ENCODE data around the gene PHF19. TPM values are rescaled to one million over a fixed set of nuclear protein-coding genes. Genes with fewer than 3 reads are reported as not detected.
A peak's percentile ranks its signal among the peaks of the same experiment; 100 is the strongest.

The PHF19 gene
- total RNA-seq, 2 donors from 2014 or later: 97.4 to 177 TPM

DNA sequence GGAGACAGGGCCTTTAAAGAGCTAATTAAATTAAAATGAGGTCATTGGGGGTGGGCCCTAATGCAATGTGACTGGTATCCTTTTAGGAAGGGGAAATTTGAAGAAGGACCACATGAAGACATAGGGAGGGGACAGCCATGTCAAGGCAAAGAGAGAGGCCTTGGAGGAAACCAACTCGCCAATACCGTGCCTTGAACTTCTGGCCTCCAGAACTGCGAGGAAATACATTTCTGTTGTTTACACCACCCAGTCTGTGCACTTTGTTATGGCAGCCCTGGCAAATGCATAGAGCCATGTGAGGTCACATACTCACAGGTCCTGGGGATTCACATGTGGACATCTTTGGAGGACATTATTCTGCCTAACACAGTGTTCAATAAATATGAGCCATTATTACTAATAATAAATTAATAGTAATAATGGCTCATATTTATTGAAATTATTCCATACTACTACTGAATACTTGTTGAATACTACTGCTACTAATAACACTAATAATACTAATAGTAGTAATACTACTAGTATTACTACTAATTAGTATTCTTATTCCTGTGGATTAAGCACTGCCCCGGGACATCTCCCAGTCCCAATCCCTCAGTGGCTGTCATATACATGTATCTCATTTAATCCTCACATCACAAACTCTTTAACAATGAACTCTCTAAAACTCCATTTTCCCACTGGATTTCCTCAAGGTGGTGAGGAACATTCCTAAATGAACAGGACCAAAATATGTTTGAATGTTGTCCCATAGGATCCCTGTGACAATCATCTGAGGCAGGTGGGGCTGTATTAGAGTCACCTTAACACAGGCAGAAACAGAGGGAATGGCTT lies 41.2 kb upstream of the PHF19 start:
- Mint-ChIP-seq H3K27ac (peak overlapping the region; percentile 97 to 98), H3K9me3 (no peaks in the 10 kb centered on the region), H3K4me1 (ENCODE audit: low read depth in 2 of 2) (peaks cover 67 to 70% of the 10 kb centered on the region in 2 donors), H3K27me3 (no peaks in the 10 kb centered on the region), H3K4me3 (peak overlapping the region; percentile 69), H3K36me3 (peaks cover 47% of the 10 kb centered on the region)
- DNase-seq (ENCODE audit: low spot score) (no peak), ATAC-seq (no peak)

DNA sequence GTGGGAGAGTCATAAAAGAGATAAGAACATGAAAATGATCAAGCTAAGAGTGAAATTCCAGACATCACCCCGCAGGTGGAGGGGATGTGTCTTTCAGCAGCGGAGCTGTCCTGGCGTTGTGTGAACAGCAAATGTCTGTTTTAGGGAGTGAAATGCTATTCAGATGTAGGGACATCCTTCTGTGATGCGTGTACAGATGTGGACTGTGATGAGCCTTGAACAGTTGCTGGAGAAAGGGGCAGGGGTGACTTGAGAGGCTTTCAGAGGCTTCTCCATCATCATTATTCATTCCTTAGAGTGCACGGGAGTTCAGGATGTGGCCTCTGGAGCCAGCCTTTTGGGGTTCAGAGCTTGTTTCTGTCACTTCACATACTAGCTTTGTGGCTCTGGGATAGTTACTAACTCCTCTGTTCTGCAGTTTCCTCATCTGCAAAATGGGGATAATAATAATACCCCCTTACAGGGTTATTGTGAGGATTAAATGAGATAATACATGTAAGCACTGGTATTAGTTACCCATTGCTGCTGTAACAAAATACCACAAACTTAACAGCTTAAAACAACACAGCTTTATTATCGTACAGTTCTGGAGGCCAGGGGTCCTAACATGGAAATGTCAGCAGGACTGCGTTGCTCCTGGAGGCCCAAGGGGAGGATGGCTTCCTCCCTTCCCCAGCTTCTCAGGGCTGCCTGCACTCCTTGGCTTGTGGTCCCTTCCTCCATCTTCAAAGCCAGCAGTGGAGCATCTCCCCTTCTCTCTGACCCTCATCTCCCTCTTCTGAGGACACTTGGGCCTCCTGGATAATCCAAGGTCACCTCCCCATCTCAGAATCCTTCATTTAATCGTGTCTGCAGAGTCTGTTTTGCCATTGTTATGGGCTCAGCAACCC lies 40.2 kb upstream of the PHF19 start:
- peaks cover 52% of the 10 kb centered on the region for H3K36me3 Mint-ChIP-seq
- peak overlapping the region; percentile 74 for H3K4me3 Mint-ChIP-seq
- DNase-seq (ENCODE audit: low spot score) (no peak), ATAC-seq (no peak)
- peaks cover 69 to 72% of the 10 kb centered on the region in 2 donors for H3K4me1 Mint-ChIP-seq (ENCODE audit: low read depth in 2 of 2)
- peak overlapping the region; percentile 84 to 98 for H3K27ac Mint-ChIP-seq
- no peaks in the 10 kb centered on the region for H3K9me3 Mint-ChIP-seq
- no peaks in the 10 kb centered on the region for H3K27me3 Mint-ChIP-seq

DNA sequence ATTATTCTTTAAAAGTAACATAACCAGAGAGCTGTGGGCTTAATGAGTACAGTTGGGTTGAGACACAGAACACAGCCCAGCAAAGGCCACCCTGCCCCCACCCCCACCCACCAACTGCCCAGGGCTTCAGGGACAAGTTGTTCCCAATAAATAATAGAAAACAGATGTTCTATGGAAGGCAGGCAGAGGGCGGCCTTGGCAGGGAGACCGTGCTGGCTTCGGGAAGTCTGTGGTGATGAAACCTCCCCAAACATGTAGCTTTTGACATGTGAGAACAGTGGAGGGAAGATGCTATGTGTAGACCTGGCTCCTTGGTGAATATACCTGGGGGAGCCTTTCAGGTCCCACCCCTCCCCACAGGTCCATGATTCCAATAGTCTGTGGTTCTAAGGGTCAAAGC lies 39.6 kb upstream of the PHF19 start:
- no peaks in the 10 kb centered on the region for H3K27me3 Mint-ChIP-seq
- peak overlapping the region; percentile 84 to 98 for H3K27ac Mint-ChIP-seq
- H3K9me3 Mint-ChIP-seq: no peaks in the 10 kb centered on the region
- ATAC-seq (no peak), DNase-seq (ENCODE audit: low spot score) (no peak)
- H3K36me3 Mint-ChIP-seq: peaks cover 52% of the 10 kb centered on the region
- H3K4me1 Mint-ChIP-seq (ENCODE audit: low read depth in 2 of 2): peaks cover 66 to 72% of the 10 kb centered on the region in 2 donors
- H3K4me3 Mint-ChIP-seq: peak overlapping the region; percentile 74

DNA sequence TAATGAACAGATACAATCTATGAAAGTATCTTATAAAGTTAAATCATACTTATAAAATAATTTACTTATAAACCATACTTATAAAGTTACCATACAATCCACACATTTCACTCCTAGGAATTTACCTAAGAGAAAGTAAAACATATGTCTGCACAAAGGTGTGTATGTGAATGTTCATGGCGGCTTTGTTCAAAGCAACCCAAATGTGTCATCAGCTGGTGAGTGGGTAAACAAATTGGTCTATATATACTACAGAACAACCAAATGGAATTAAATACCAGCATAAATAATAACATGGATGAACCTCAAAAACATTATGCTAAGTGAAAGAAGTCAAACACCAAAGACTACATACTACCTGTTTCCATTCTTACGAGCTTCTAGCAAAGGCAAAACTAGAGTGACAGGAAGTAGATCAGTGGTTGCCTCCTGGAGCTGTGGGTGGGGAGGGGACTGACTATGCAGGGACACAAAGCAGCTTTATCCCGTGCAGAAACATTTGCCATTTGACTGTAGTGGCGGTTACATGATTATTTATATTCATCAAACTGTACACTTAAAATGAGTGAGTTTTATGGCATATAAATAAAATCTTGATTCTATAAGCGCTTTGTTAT lies 39.0 kb upstream of the PHF19 start:
- Mint-ChIP-seq H3K27ac (peak overlapping the region; percentile 84 to 98), H3K4me3 (peak overlapping the region; percentile 74), H3K9me3 (no peaks in the 10 kb centered on the region), H3K4me1 (ENCODE audit: low read depth in 2 of 2) (peaks cover 64 to 75% of the 10 kb centered on the region in 2 donors), H3K27me3 (no peaks in the 10 kb centered on the region), H3K36me3 (peaks cover 50% of the 10 kb centered on the region)
- no peak for DNase-seq (ENCODE audit: low spot score)
- ATAC-seq: peak in 1 of 2 donors; percentile 50

DNA sequence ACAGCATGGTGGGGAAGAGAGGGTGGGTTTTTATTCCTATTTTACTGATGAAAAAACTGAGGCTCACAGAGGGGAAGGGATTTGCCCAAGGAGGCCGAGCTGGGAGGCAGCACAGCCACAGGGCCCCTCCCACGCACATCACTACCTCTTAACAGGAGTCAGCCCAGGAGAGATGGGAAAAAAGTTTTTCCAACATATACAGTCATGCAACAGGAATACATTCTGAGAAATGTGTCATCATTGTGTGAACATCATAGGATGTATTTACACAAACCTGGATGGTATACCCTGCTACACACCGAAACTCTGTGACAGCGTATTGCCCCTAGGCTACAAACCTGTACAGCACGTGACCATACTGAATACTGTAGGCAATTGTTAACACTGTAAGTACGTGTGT lies 38.0 kb upstream of the PHF19 start:
- Mint-ChIP-seq H3K9me3 (no peaks in the 10 kb centered on the region), H3K4me1 (ENCODE audit: low read depth in 2 of 2) (peaks cover 67 to 76% of the 10 kb centered on the region in 2 donors), H3K27ac (peak overlapping the region; percentile 62 to 98), H3K27me3 (no peaks in the 10 kb centered on the region), H3K36me3 (peaks cover 45% of the 10 kb centered on the region), H3K4me3 (no peak overlapping the region)
- no peak for ATAC-seq
- no peak for DNase-seq (ENCODE audit: low spot score)

GRCh38 chr9:120914396-120914795 lies 37.4 kb upstream of the PHF19 start:
- no peak for ATAC-seq
- Mint-ChIP-seq H3K27ac (peak overlapping the region; percentile 62 to 98), H3K9me3 (no peaks in the 10 kb centered on the region), H3K36me3 (peaks cover 39% of the 10 kb centered on the region), H3K4me1 (ENCODE audit: low read depth in 2 of 2) (peaks cover 64 to 72% of the 10 kb centered on the region in 2 donors), H3K27me3 (no peaks in the 10 kb centered on the region), H3K4me3 (no peak overlapping the region)
- no peak for DNase-seq (ENCODE audit: low spot score)

GRCh38 chr9:120913647-120914264 lies 36.8 kb upstream of the PHF19 start:
- ATAC-seq (no peak), DNase-seq (ENCODE audit: low spot score) (no peak)
- Mint-ChIP-seq H3K27me3 (no peaks in the 10 kb centered on the region), H3K9me3 (no peaks in the 10 kb centered on the region), H3K27ac (peak overlapping the region; percentile 63 to 98), H3K36me3 (peaks cover 42% of the 10 kb centered on the region), H3K4me3 (no peak overlapping the region), H3K4me1 (ENCODE audit: low read depth in 2 of 2) (peaks cover 60 to 72% of the 10 kb centered on the region in 2 donors)

GRCh38 chr9:120912958-120913646 lies 36.1 kb upstream of the PHF19 start:
- Mint-ChIP-seq H3K9me3 (no peaks in the 10 kb centered on the region), H3K4me1 (ENCODE audit: low read depth in 2 of 2) (peaks cover 56 to 67% of the 10 kb centered on the region in 2 donors), H3K4me3 (peak overlapping the region; percentile 46), H3K27ac (peak overlapping the region; percentile 63 to 98), H3K36me3 (peaks cover 37% of the 10 kb centered on the region), H3K27me3 (no peaks in the 10 kb centered on the region)
- DNase-seq (ENCODE audit: low spot score) (peak; percentile 40), ATAC-seq (no peak)

DNA sequence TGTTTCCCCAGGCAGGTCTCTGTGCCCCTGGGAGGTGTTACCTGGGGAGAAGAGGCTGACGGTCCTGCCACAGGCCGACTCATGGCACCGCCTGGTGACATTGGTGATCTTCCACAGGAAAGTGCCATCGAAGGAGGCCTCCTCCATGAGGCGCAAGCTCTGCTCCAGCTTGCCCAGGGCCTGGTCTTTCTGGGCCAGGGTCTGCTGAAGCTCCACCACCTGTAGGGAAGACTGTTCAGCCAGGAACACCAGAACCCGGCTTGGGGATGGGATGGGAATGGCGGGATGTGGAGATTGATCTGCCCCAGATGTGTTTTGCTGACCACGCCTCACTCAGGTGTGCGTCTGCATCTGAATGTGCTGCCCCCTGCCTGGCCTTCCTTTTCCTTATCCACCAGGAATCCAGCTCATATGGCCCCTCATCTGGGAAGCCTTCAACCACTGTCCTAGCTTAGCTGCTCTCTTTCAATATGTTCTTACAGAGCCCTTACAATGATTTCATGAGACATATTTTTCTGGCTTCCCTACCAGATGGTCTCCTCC lies 34.4 kb upstream of the PHF19 start:
- no peaks in the 10 kb centered on the region for H3K27me3 Mint-ChIP-seq

DNA sequence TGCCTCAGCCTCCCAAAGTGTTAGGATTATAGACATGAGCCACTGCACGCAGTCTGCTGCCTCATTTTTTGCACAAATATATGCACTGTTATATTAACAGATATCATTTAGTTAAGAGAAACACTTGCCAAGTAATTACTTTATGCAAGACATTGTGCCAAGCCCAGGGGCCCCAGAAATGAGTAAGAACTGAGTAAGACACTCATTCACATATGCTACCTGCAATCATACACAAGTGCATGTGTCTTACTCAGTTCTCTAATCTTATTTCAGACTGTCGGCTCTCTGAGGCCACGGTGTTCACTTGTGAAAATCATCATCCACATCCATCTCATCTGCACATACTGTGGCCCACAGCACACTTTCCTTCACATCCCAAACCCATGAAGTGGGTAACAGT lies 33.7 kb upstream of the PHF19 start:
- no peak for DNase-seq (ENCODE audit: low spot score)
- ATAC-seq: peak in 1 of 2 donors; percentile 56
- H3K36me3 Mint-ChIP-seq: peaks cover 43% of the 10 kb centered on the region
- no peaks in the 10 kb centered on the region for H3K27me3 Mint-ChIP-seq
- peak overlapping the region; percentile 36 for H3K4me3 Mint-ChIP-seq
- H3K4me1 Mint-ChIP-seq (ENCODE audit: low read depth in 2 of 2): peaks cover 59 to 66% of the 10 kb centered on the region in 2 donors
- peak overlapping the region; percentile 63 to 98 for H3K27ac Mint-ChIP-seq
- no peaks in the 10 kb centered on the region for H3K9me3 Mint-ChIP-seq

More for the DNA sequence above, 34.4 kb upstream of the PHF19 start:
- no peaks in the 10 kb centered on the region for H3K9me3 Mint-ChIP-seq
- ATAC-seq: no peak
- H3K4me1 Mint-ChIP-seq (ENCODE audit: low read depth in 2 of 2): peaks cover 59 to 66% of the 10 kb centered on the region in 2 donors
- H3K4me3 Mint-ChIP-seq: peak overlapping the region; percentile 39
- peak overlapping the region; percentile 63 to 98 for H3K27ac Mint-ChIP-seq
- H3K36me3 Mint-ChIP-seq: peaks cover 41% of the 10 kb centered on the region
- DNase-seq (ENCODE audit: low spot score): no peak

DNA sequence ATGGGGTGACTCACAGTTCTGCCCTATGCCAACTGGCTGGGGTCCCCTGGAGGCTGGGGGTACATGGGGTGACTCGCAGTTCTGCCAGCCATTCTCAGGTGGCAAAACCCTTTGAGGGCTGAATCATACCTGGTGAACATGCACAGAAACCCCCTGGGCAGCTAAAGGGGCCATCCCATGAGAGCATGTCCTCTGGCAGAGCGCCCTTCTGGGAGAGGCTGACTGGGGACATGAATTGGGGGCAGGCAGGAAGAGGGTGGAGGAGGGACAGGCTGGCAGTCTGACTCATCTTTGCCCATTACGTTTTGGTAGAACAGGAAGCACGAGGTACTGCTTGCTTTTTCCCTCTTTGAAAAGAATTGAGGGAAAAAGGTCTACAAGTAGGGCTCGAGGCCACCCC lies 32.9 kb upstream of the PHF19 start:
- Mint-ChIP-seq H3K4me1 (ENCODE audit: low read depth in 2 of 2) (peaks cover 61 to 72% of the 10 kb centered on the region in 2 donors), H3K27ac (peak overlapping the region; percentile 63 to 98), H3K36me3 (peaks cover 43% of the 10 kb centered on the region), H3K4me3 (peak overlapping the region; percentile 36), H3K9me3 (no peaks in the 10 kb centered on the region), H3K27me3 (no peaks in the 10 kb centered on the region)
- ATAC-seq: peak; percentile 62 to 66
- DNase-seq (ENCODE audit: low spot score): peak; percentile 73

- DNase-seq (ENCODE audit: low spot score): no peak
- H3K27me3 Mint-ChIP-seq: no peaks in the 10 kb centered on the region
Observed at GRCh38 chr9:120905315-120906164, 28.6 kb upstream of the PHF19 start.

More at GRCh38 chr9:120905315-120906164, 28.6 kb upstream of the PHF19 start:
- peak; percentile 29 to 49 for ATAC-seq
- H3K4me3 Mint-ChIP-seq: peak overlapping the region; percentile 41
- H3K4me1 Mint-ChIP-seq (ENCODE audit: low read depth in 2 of 2): peaks cover 54 to 55% of the 10 kb centered on the region in 2 donors
- H3K9me3 Mint-ChIP-seq: no peaks in the 10 kb centered on the region
- peaks cover 37% of the 10 kb centered on the region for H3K36me3 Mint-ChIP-seq
- peak overlapping the region; percentile 72 to 86 for H3K27ac Mint-ChIP-seq

Data from natural killer cell treated with Interleukin-12 subunit alpha and Interleukin-12 subunit beta and Interleukin-15 and Interleukin-18, amount 100 ng/mL, for 72 hours (primary cell).